HEK293T (cell line): Measurements from ENCODE around the gene HMGA1.

Experiments
- CTCF ChIA-PET: fragments of 350-600 bp; formaldehyde crosslinking; extraction: SDS; loops from one replicate; lab custom pipeline; 2021; ENCODE audit warnings: antibody characterized with exemption, inconsistent platforms; lab: Yijun Ruan, JAX
- POLR2A ChIA-PET: fragments of 350-600 bp; formaldehyde crosslinking; extraction: SDS; loops from one replicate; lab custom pipeline; 2020; ENCODE audit warnings: antibody characterized with exemption, inconsistent platforms; lab: Yijun Ruan, JAX
- DNase-seq: peaks from one replicate; pipeline ENCODE4 v3.0.0; 2012; ENCODE audit warnings: mixed read lengths; ENCODE audit errors: extremely low spot score
- ARNT ChIP-seq: fragments of 450-650 bp; IDR thresholded peaks from 2 replicates; pipeline ENCODE4 v1.6.1; 2017; ENCODE audit warnings: mild to moderate bottlenecking
- BHLHE40 ChIP-seq: fragments of 450-650 bp; IDR thresholded peaks from 2 replicates; pipeline ENCODE4 v1.6.1; 2016; ENCODE audit warnings: mild to moderate bottlenecking, moderate library complexity, borderline replicate concordance
- CTBP1 ChIP-seq: fragments of 450-650 bp; IDR thresholded peaks from 2 replicates; pipeline ENCODE4 v1.6.1; 2016; ENCODE audit warnings: borderline replicate concordance
- ELF4 ChIP-seq: fragments of 450-650 bp; IDR thresholded peaks from 2 replicates; pipeline ENCODE4 v1.6.1; 2017; ENCODE audit warnings: antibody characterized with exemption
- FOXA1 ChIP-seq: fragments of 450-650 bp; IDR thresholded peaks from 2 replicates; pipeline ENCODE4 v1.6.1; 2016; ENCODE audit warnings: mild to moderate bottlenecking
- FOXK2 ChIP-seq: fragments of 450-650 bp; IDR thresholded peaks from 2 replicates; pipeline ENCODE4 v1.6.1; 2016; ENCODE audit warnings: mild to moderate bottlenecking
- FOXM1 ChIP-seq: fragments of 450-650 bp; IDR thresholded peaks from 2 replicates; pipeline ENCODE4 v1.6.1; 2017; ENCODE audit warnings: mild to moderate bottlenecking, borderline replicate concordance
- HDGF ChIP-seq: fragments of 450-650 bp; IDR thresholded peaks from 2 replicates; pipeline ENCODE4 v1.6.1; 2017; ENCODE audit warnings: antibody characterized with exemption, borderline replicate concordance
- L3MBTL2 ChIP-seq: fragments of 450-650 bp; conservative IDR thresholded peaks from 2 replicates; pipeline ENCODE4 v1.6.1; 2016; ENCODE audit warnings: mild to moderate bottlenecking
- LEF1 ChIP-seq: fragments of 450-650 bp; IDR thresholded peaks from 2 replicates; pipeline ENCODE4 v1.6.1; 2017; ENCODE audit warnings: mild to moderate bottlenecking, borderline replicate concordance
- NFRKB ChIP-seq: fragments of 450-650 bp; IDR thresholded peaks from 2 replicates; pipeline ENCODE4 v1.6.1; 2016; ENCODE audit warnings: mild to moderate bottlenecking, moderate library complexity
- SP1 ChIP-seq: fragments of 450-650 bp; IDR thresholded peaks from 2 replicates; pipeline ENCODE4 v1.6.1; 2017
- SUZ12 ChIP-seq: fragments of 450-650 bp; IDR thresholded peaks from 2 replicates; pipeline ENCODE4 v1.6.1; 2016; ENCODE audit warnings: mild to moderate bottlenecking
- TARDBP ChIP-seq: fragments of 450-650 bp; IDR thresholded peaks from 2 replicates; pipeline ENCODE4 v1.6.1; 2016
- ZNF384 ChIP-seq: fragments of 450-650 bp; IDR thresholded peaks from 2 replicates; pipeline ENCODE4 v1.6.1; 2016
- TF ChIP-seq, protein P1 (sequence below): fragments of 450-650 bp; IDR thresholded peaks from 2 replicates; pipeline ENCODE4 v1.6.1; 2016

The HMGA1 gene

DNA sequence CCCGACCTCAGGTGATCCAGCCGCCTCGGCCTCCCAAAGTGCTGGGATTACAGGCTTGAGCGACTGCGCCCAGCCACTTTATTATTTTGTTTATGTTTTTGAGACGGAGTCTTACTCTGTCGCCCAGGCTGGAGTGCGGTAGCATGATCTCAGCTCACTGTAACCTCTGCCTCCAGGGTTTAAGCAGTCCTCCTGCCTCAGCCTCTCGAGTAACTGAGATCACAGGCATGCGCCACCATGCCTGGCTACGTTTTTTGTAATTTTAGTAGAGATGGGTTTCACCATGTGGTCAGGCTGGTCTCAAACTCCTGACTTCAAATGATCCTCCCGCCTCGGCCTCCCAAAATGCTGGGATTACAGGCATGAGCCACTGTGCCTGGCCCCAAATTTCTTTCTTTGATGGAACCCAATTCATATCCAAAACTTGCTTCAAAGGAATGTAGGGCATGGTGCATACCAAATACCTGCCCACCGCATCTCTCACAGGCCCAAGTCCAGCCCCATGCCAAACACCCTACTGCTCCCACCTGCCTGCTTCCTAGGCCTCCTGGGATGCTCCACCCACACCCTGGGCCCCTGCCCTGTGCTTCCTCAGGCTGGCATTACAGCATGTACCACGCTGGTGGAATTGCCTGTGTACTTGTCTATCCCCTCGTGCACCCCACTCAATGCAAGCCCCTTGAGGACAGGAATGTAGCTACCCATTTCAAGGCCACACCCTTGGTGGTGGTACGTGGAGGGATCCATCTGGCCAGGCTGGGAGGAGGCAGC, 4.9 kb upstream of the HMGA1 start:
- CTCF ChIA-PET = no interaction called here
- no peak for TF ChIP-seq ZNF384
- no peak for TF ChIP-seq ARNT
- no peak for TF ChIP-seq LEF1
- no peak for TF ChIP-seq BHLHE40
- no peak for TF ChIP-seq NFRKB
- POLR2A ChIA-PET = interaction anchor here (1.6 kb wide), 1 partner anchor 8 kb away, joined by 3 read pairs; no protein-coding TSS in a partner anchor
- no peak for DNase-seq

GRCh38 chr6:34232901-34233300, 3.8 kb upstream of the HMGA1 start:
- ChIA-PET POLR2A (interaction anchor here (1.6 kb wide), 2 partner anchors 10 to 193 kb away, joined by 3 to 6 read pairs; partner anchors contain the start of gene RPS10), CTCF (no interaction called here)
- TF ChIP-seq HDGF (no peak), L3MBTL2 (no peak), BHLHE40 (no peak), SP1 (no peak), ELF4 (no peak), ARNT (no peak), SUZ12 (no peak), FOXM1 (no peak), CTBP1 (no peak), LEF1 (no peak), ZNF384 (no peak), TARDBP (no peak), FOXK2 (no peak), NFRKB (no peak), FOXA1 (no peak)
- TF ChIP-seq, protein P1, sequence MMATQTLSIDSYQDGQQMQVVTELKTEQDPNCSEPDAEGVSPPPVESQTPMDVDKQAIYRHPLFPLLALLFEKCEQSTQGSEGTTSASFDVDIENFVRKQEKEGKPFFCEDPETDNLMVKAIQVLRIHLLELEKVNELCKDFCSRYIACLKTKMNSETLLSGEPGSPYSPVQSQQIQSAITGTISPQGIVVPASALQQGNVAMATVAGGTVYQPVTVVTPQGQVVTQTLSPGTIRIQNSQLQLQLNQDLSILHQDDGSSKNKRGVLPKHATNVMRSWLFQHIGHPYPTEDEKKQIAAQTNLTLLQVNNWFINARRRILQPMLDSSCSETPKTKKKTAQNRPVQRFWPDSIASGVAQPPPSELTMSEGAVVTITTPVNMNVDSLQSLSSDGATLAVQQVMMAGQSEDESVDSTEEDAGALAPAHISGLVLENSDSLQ = no peak
- no peak for DNase-seq

GRCh38 chr6:34233867-34234266, 2.8 kb upstream of the HMGA1 start:
- POLR2A ChIA-PET = interaction anchor here (1.6 kb wide), 1 partner anchor 192 kb away, joined by 6 read pairs; the partner anchor contains the start of gene RPS10
- DNase-seq = no peak
- CTCF ChIA-PET = no interaction called here
- TF ChIP-seq CTBP1 = no peak
- no peak for TF ChIP-seq TARDBP
- no peak for TF ChIP-seq L3MBTL2
- no peak for TF ChIP-seq FOXA1
- TF ChIP-seq, protein P1 = no peak
- no peak for TF ChIP-seq LEF1

GRCh38 chr6:34234667-34235306, 1.9 kb upstream of the HMGA1 start:
- CTCF ChIA-PET = no interaction called here

DNA sequence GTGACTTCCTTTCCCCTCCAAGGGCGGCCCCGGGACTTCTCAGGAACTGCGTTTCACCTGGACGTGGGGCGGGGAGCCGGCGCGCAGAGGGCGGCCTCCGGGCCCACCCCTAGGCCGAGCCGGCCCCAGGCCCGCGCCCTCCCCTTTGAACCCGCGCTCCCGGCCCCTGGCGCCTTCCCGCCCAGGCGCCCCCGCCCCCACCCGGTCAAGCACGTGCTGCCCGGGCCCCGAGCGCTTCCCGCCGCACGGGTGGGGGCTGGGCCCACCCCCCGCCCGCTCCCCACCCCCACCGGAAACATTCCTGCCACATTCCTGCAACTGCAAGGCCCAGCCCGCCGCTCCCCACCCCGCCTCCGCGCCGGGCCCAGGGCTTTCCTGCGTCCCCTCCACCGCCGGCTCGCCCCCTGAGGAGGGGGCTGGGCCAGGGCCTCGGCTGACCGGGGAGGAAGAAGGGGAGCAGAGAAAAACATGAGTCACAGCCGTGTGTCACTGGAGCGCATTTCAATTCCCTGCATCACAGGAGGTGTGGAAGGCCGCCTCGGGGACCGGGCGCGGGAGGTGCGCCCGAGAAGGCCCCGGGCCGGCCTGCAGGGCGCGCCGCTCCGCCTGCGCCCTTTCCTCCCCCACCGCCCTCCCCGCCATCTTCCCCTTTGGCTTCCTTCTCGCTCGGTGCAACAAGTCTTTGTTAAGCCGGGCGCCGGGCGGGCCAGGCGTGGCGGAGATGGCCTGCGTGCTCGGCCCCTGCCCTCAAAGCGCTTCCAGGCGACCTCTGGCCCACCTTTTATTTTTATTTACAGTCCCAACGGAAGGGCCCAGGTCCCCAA, 1.2 kb upstream of the HMGA1 start:
- ChIA-PET CTCF (no interaction called here), POLR2A (interaction anchor here (1.0 to 2.2 kb wide), 3 partner anchors 12 to 156 kb away, joined by 3 to 21 read pairs (median 13); partner anchors contain the start of gene SMIM29)
- DNase-seq = no peak
- TF ChIP-seq FOXM1 (no peak), ELF4 (no peak), CTBP1 (no peak), SP1 (no peak), ARNT (no peak), BHLHE40 (no peak), HDGF (no peak), FOXA1 (no peak), ZNF384 (no peak), FOXK2 (no peak), LEF1 (no peak), TARDBP (no peak), SUZ12 (no peak), NFRKB (no peak)
- TF ChIP-seq, protein P1 = no peak

More at GRCh38 chr6:34234667-34235306, 1.9 kb upstream of the HMGA1 start:
- TF ChIP-seq ELF4 (no peak), FOXA1 (no peak), BHLHE40 (no peak), ARNT (no peak), ZNF384 (no peak), CTBP1 (no peak), SUZ12 (no peak)
- POLR2A ChIA-PET = no interaction called here
- no peak for DNase-seq
